Activated CD8-positive, alpha-beta memory T cell treated with anti-CD3 and anti-CD28 coated beads for 48 hours (primary cell): Measurements from ENCODE around the gene PRR33.
A peak's percentile ranks its signal among the peaks of the same experiment; 100 is the strongest.
"Not testable (repeated sequence)": the region's sequence is repeated elsewhere in the genome, so short reads cannot be mapped to it uniquely, and the experiment has no call there.

Source experiments
- DNase-seq, 3 experiments: peaks; one replicate each; pipeline ENCODE4 v3.0.0-alpha.2; 2020; ENCODE audit warnings: low read depth in 2 of 3, low spot score in 2 of 3

PRR33 gene

GRCh38 chr11:1889941-1890855 lies 1.5 kb downstream of the PRR33 start:
- DNase-seq = peak in 1 of 3 experiments; percentile 25

- peak in 2 of 3 experiments; percentile 34 to 67 for DNase-seq
These were observed 2.3 kb downstream of the PRR33 start for GRCh38 chr11:1889224-1889930.

GRCh38 chr11:1888811-1889210 lies 2.9 kb downstream of the PRR33 start:
- no peak for DNase-seq

- peak in 1 of 3 experiments; percentile 1 for DNase-seq
These were observed 3.3 kb downstream of the PRR33 start for GRCh38 chr11:1888347-1888753.

GRCh38 chr11:1887451-1888346 lies 4.0 kb downstream of the PRR33 start:
- DNase-seq = peak in 1 of 3 experiments; percentile 6

- not testable (repeated sequence) for DNase-seq
These were observed 5.1 kb downstream of the PRR33 start for GRCh38 chr11:1886551-1886950.

GRCh38 chr11:1884303-1884700 lies 7.4 kb downstream of the PRR33 start:
- DNase-seq = no peak

GRCh38 chr11:1883346-1884302 lies 8.1 kb downstream of the PRR33 start:
- no peak for DNase-seq

- peak; percentile 47 to 79 (median 79) for DNase-seq
These were observed 9.1 kb downstream of the PRR33 start for GRCh38 chr11:1882265-1883238.

GRCh38 chr11:1881442-1882264 lies 10.0 kb downstream of the PRR33 start:
- peak in 1 of 3 experiments; percentile 3 for DNase-seq

- DNase-seq = no peak
These were observed 10.8 kb downstream of the PRR33 start for GRCh38 chr11:1880746-1881441.

GRCh38 chr11:1879941-1880720 lies 11.6 kb downstream of the PRR33 start:
- DNase-seq = no peak

- peak in 1 of 3 experiments; percentile 1 for DNase-seq
These were observed 12.3 kb downstream of the PRR33 start for GRCh38 chr11:1879342-1879940.

- DNase-seq = no peak
These were observed 13.3 kb downstream of the PRR33 start for GRCh38 chr11:1878137-1879031.
